HG02840 (cell line): Measurements from ENCODE around the gene RHBDD1.
A peak's percentile ranks its signal among the peaks of the same experiment; 100 is the strongest.
"Not testable (repeated sequence)": the region's sequence is repeated elsewhere in the genome, so short reads cannot be mapped to it uniquely, and the experiment has no call there.

Experiments
- ATAC-seq: cut with Tn5 transposase; IDR thresholded peaks from one replicate; pipeline ENCODE4 v1.9.1; 2021; ENCODE audit warnings: mild to moderate bottlenecking, moderate library complexity, moderate number of reproducible peaks; ENCODE audit not compliant: unreplicated experiment, low FRiP score

RHBDD1 gene

GRCh38 chr2:226799211-226799975 is 36.5 kb upstream of the RHBDD1 start, which contains the start of gene IRS1:
Gene IRS1, minus strand, starts transcription at chr2:226799820. Its CDS starts 1,082 bp downstream, at chr2:226798738.
- ATAC-seq: peak; percentile 36

GRCh38 chr2:226799976-226800940 is 35.6 kb upstream of the RHBDD1 start:
- no peak for ATAC-seq

GRCh38 chr2:226800941-226801784 is 34.7 kb upstream of the RHBDD1 start:
- peak; percentile 81 for ATAC-seq

- no peak for ATAC-seq
Measured at GRCh38 chr2:226802573-226802972, 33.3 kb upstream of the RHBDD1 start.

- ATAC-seq: no peak
Measured at GRCh38 chr2:226803410-226803809, 32.4 kb upstream of the RHBDD1 start.

- ATAC-seq: no peak
Measured at GRCh38 chr2:226813148-226813701, 22.6 kb upstream of the RHBDD1 start.

- ATAC-seq: no peak
Measured at GRCh38 chr2:226818930-226819329, 16.9 kb upstream of the RHBDD1 start.

GRCh38 chr2:226825056-226825455 is 10.8 kb upstream of the RHBDD1 start:
- ATAC-seq: no peak

GRCh38 chr2:226828191-226828590 is 7.7 kb upstream of the RHBDD1 start:
- no peak for ATAC-seq

GRCh38 chr2:226829721-226830631 is 5.9 kb upstream of the RHBDD1 start:
- ATAC-seq: no peak

GRCh38 chr2:226831266-226831665 is 4.6 kb upstream of the RHBDD1 start:
- ATAC-seq: no peak

- no peak for ATAC-seq
Measured at GRCh38 chr2:226832061-226832460, 3.8 kb upstream of the RHBDD1 start.

GRCh38 chr2:226834880-226835279 is 974 bp upstream of the RHBDD1 start:
- ATAC-seq: not testable (repeated sequence)

- ATAC-seq: peak; percentile 30
Measured at GRCh38 chr2:226835420-226835795, 446 bp upstream of the RHBDD1 start.

- ATAC-seq: peak; percentile 13
Measured at GRCh38 chr2:226836548-226836885, 663 bp downstream of the RHBDD1 start.

GRCh38 chr2:226837334-226837733 is 1.5 kb downstream of the RHBDD1 start:
- ATAC-seq: no peak

GRCh38 chr2:226837787-226838603 is 2.1 kb downstream of the RHBDD1 start:
- ATAC-seq: no peak

GRCh38 chr2:226838722-226839121 is 2.9 kb downstream of the RHBDD1 start:
- no peak for ATAC-seq
